Neutrophil (primary cell): ENCODE data around the gene TSPAN18.

Experiments used
- H3K27ac ChIP-seq: fragments of 200-600 bp; sonication (generic); 2 replicates; pipeline ENCODE4 v1.5.1; 2016; ENCODE audit warnings: mild to moderate bottlenecking, moderate library complexity
- H3K27me3 ChIP-seq: fragments of 200-600 bp; sonication (generic); 2 replicates; pipeline ENCODE4 v1.6.0; 2016; ENCODE audit warnings: mild to moderate bottlenecking
- H3K36me3 ChIP-seq: fragments of 200-600 bp; sonication (generic); 2 replicates; pipeline ENCODE4 v1.5.1; 2017
- H3K4me1 ChIP-seq, 2 experiments: fragments of 200-600 bp in 1 of 2; sonication (generic) in 1 of 2; 1 replicate in 1 of 2; 2 replicates in 1 of 2; pipeline versions ENCODE4 v1.5.1 to v1.6.1; 2013 to 2016; ENCODE audit warnings: low read depth in 1 of 2, low read length in 1 of 2, mild to moderate bottlenecking in 1 of 2, moderate library complexity in 1 of 2; ENCODE audit not compliant: control insufficient read depth in 1 of 2, insufficient read depth in 1 of 2
- H3K4me3 ChIP-seq, 2 experiments: fragments of 200-600 bp in 1 of 2; sonication (generic) in 1 of 2; 1 replicate in 1 of 2; 2 replicates in 1 of 2; pipeline ENCODE4 v1.5.1; 2013 to 2016; ENCODE audit warnings: low read depth in 1 of 2, low read length in 1 of 2, mild to moderate bottlenecking in 1 of 2, moderate library complexity in 1 of 2
- H3K9me3 ChIP-seq: fragments of 200-600 bp; sonication (generic); 2 replicates; pipeline ENCODE4 v1.5.1; 2016
- CTCF ChIP-seq: fragments of 200-600 bp; sonication (generic); IDR thresholded peaks from 2 replicates; pipeline ENCODE4 v1.5.1; 2016; ENCODE audit warnings: antibody characterized with exemption

Gene TSPAN18

GRCh38 chr11:44789496-44789895 is 62.7 kb downstream of the TSPAN18 start:
- Histone ChIP-seq H3K4me1 (no peaks in the 10 kb centered on the region), H3K9me3 (no peaks in the 10 kb centered on the region), H3K4me3 (no peak overlapping the region), H3K27me3 (peaks cover 45% of the 10 kb centered on the region), H3K36me3 (no peaks in the 10 kb centered on the region), H3K27ac (no peak overlapping the region)
- no peak for TF ChIP-seq CTCF

GRCh38 chr11:44790211-44790610 is 63.4 kb downstream of the TSPAN18 start:
- H3K4me3 ChIP-seq, result no peak overlapping the region
- TF ChIP-seq CTCF, result no peak
- no peaks in the 10 kb centered on the region for H3K9me3 ChIP-seq
- H3K36me3 ChIP-seq, result no peaks in the 10 kb centered on the region
- peaks cover 44% of the 10 kb centered on the region for H3K27me3 ChIP-seq
- H3K27ac ChIP-seq, result no peak overlapping the region
- no peaks in the 10 kb centered on the region for H3K4me1 ChIP-seq

GRCh38 chr11:44791316-44791925 is 64.7 kb downstream of the TSPAN18 start:
- no peaks in the 10 kb centered on the region for H3K36me3 ChIP-seq
- no peak overlapping the region for H3K4me3 ChIP-seq
- H3K9me3 ChIP-seq, result no peaks in the 10 kb centered on the region
- H3K27ac ChIP-seq, result no peak overlapping the region
- TF ChIP-seq CTCF, result no peak
- no peaks in the 10 kb centered on the region for H3K4me1 ChIP-seq
- H3K27me3 ChIP-seq, result peaks cover 34% of the 10 kb centered on the region

- Histone ChIP-seq H3K36me3 (no peaks in the 10 kb centered on the region), H3K4me1 (no peaks in the 10 kb centered on the region), H3K27ac (no peak overlapping the region), H3K4me3 (no peak overlapping the region), H3K9me3 (no peaks in the 10 kb centered on the region), H3K27me3 (peaks cover 39% of the 10 kb centered on the region)
- TF ChIP-seq CTCF, result no peak
Measured at GRCh38 chr11:44792171-44792570, 65.4 kb downstream of the TSPAN18 start.

GRCh38 chr11:44793350-44794090 is 66.8 kb downstream of the TSPAN18 start:
- Histone ChIP-seq H3K9me3 (no peaks in the 10 kb centered on the region), H3K4me1 (no peaks in the 10 kb centered on the region), H3K36me3 (no peaks in the 10 kb centered on the region), H3K27me3 (peaks cover 38% of the 10 kb centered on the region), H3K4me3 (no peak overlapping the region), H3K27ac (no peak overlapping the region)
- TF ChIP-seq CTCF, result no peak
